Measurements from ENCODE around the gene TRIM43B.
"Not testable (repeated sequence)": the region's sequence is repeated elsewhere in the genome, so short reads cannot be mapped to it uniquely, and the experiment has no call there.

TRIM43B gene

DNA sequence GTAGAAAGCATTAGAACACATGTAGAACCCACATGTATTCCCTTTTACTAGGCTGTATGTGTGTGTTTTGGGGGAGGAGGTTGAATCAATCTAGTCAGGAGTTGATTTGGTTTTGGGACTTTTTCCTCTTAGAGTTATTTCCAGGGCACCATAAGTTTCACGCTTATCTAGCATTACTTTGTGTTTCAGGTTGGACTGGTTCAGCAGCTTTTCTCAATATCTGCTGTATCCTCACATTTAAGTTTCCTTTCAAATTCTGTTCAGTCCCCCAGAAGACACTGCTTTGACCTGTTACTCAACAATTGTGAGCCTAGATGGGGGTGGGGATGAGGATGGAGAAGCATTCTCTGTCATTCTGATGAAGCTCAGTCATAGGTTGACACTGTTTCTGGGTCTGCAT, 7.5 kb upstream of the TRIM43B start:
- not testable (repeated sequence) for H3K27ac ChIP-seq (ENCODE audit: low read depth, low read length); H3K4me3 ChIP-seq (ENCODE audit: low read depth in 1 of 2, low read length in 2 of 2); H3K36me3 ChIP-seq (ENCODE audit: insufficient read depth, low read length); H3K9ac ChIP-seq (ENCODE audit: low read length); H3K4me1 ChIP-seq (ENCODE audit: insufficient read depth, low read length); H3K9me3 ChIP-seq (ENCODE audit: low read length); H3K27me3 ChIP-seq (ENCODE audit: control insufficient read depth in 1 of 2, insufficient read depth in 2 of 2, low read length in 2 of 2)

DNA sequence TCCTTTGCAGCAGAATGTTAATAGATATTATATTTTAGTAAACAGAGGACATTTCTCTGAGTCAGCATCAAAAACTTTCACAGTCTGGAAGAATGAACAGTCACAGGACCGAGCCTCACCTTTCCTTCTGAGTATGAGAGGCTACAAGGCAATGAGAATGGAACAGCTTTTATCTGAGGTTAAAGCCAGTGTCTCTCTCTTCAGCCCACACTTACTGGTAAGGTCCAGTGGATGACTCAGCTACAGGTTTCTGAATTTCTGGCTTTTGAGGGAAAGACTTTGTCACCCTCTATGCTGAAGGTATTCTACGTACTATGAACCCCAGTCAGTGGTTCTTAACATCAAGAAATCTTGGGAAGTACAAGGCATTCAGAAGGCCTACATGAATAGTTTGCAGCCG, 9.5 kb downstream of the TRIM43B start:
- not testable (repeated sequence) for H3K9me3 ChIP-seq (ENCODE audit: low read length); H3K36me3 ChIP-seq (ENCODE audit: insufficient read depth, low read length); H3K4me3 ChIP-seq (ENCODE audit: low read depth in 1 of 2, low read length in 2 of 2); H3K9ac ChIP-seq (ENCODE audit: low read length); H3K4me1 ChIP-seq (ENCODE audit: insufficient read depth, low read length); H3K27me3 ChIP-seq (ENCODE audit: control insufficient read depth in 1 of 2, insufficient read depth in 2 of 2, low read length in 2 of 2); H3K27ac ChIP-seq (ENCODE audit: low read depth, low read length)

DNA sequence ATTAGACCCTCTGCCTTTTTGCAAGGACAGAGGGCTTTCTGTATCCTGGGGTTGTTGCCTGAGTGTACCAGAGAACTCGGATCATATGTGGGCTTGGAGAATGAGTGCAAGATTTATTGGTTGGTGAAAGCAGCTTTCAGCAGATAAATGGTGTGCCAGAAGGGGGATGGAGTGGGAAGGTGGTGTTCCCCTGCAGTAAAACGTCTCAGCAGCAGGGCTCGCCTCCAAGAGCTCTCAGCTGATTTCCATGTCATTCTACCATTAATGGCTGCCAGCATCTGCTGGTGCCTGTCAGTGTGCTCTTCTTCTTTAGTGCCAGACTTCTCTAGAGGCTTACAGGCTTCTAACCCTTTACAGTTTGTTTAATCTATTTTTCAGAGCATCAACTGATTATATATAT, 16.6 kb downstream of the TRIM43B start:
- H3K4me3 ChIP-seq (ENCODE audit: low read depth in 1 of 2, low read length in 2 of 2); H3K9me3 ChIP-seq (ENCODE audit: low read length); H3K4me1 ChIP-seq (ENCODE audit: insufficient read depth, low read length); H3K9ac ChIP-seq (ENCODE audit: low read length); H3K27ac ChIP-seq (ENCODE audit: low read depth, low read length); H3K36me3 ChIP-seq (ENCODE audit: insufficient read depth, low read length); H3K27me3 ChIP-seq (ENCODE audit: control insufficient read depth in 1 of 2, insufficient read depth in 2 of 2, low read length in 2 of 2): not testable (repeated sequence)

DNA sequence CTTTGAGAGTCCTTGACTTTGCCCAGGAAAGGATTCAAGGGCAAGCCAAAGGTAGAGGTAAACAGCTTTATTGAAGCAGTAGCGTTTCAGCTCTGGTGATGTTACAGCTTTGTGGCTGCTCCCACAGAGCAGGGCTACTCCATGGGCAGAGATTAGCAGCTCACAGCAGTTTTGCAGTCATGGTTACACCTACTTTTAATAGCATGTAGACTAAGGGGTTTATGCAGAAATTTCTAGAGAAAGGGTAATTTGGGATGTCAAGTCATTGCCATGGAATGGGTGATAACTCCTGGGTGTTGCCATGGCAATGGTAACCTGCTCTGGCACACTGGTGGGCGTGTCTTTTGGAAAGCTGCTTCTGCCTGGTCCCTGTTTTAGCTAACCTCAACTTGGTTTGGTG, 18.0 kb downstream of the TRIM43B start:
- H3K4me1 ChIP-seq (ENCODE audit: insufficient read depth, low read length), result not testable (repeated sequence)

DNA sequence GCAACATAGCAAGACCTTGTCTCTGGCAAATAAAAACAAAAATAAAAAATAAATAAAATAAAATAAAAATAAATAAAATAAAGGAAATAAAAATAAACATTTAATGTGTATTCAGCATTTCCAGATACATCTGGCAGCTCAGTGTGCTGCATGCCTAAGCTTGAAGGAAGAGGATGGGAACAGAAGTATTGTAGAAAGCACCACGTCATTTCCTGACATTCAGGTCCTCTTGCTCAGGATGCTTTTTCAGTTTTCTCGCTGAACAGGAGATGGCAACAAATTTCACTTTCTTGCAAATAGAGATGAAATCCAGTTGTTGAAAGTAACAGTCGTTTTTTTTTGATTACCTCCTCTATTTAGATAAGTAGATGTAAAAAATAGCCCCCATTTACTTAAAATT, 21.3 kb downstream of the TRIM43B start:
- H3K36me3 ChIP-seq (ENCODE audit: insufficient read depth, low read length); H3K27ac ChIP-seq (ENCODE audit: low read depth, low read length); H3K9me3 ChIP-seq (ENCODE audit: low read length); H3K4me1 ChIP-seq (ENCODE audit: insufficient read depth, low read length); H3K4me3 ChIP-seq (ENCODE audit: low read depth in 1 of 2, low read length in 2 of 2); H3K9ac ChIP-seq (ENCODE audit: low read length); H3K27me3 ChIP-seq (ENCODE audit: control insufficient read depth in 1 of 2, insufficient read depth in 2 of 2, low read length in 2 of 2): not testable (repeated sequence)

More for the DNA sequence above, 18.0 kb downstream of the TRIM43B start:
- not testable (repeated sequence) for H3K9me3 ChIP-seq (ENCODE audit: low read length); H3K4me3 ChIP-seq (ENCODE audit: low read depth in 1 of 2, low read length in 2 of 2); H3K9ac ChIP-seq (ENCODE audit: low read length); H3K36me3 ChIP-seq (ENCODE audit: insufficient read depth, low read length); H3K27ac ChIP-seq (ENCODE audit: low read depth, low read length); H3K27me3 ChIP-seq (ENCODE audit: control insufficient read depth in 1 of 2, insufficient read depth in 2 of 2, low read length in 2 of 2)

DNA sequence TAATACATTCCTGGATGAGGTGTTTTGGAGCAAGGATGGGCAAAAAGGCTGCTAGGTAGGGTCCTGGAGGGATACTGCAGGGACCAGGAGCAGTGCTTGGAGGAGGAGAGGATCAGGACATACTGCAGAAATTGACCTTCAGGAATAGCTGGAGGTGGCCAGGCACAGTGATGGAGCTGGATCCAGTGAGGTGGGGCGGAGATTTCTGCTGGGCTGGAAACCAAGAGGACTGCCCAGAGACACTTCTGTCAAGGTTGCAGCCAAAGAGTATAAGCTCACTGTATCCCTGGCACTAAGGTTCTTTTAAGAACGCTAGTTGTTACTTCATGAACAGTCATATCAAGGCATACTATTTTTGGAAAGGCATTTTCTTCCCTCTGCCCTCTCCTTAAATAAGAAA, 39.2 kb downstream of the TRIM43B start:
- H3K27ac ChIP-seq (ENCODE audit: low read depth, low read length); H3K27me3 ChIP-seq (ENCODE audit: control insufficient read depth in 1 of 2, insufficient read depth in 2 of 2, low read length in 2 of 2); H3K4me1 ChIP-seq (ENCODE audit: insufficient read depth, low read length); H3K4me3 ChIP-seq (ENCODE audit: low read depth in 1 of 2, low read length in 2 of 2); H3K9ac ChIP-seq (ENCODE audit: low read length); H3K9me3 ChIP-seq (ENCODE audit: low read length); H3K36me3 ChIP-seq (ENCODE audit: insufficient read depth, low read length): not testable (repeated sequence)

DNA sequence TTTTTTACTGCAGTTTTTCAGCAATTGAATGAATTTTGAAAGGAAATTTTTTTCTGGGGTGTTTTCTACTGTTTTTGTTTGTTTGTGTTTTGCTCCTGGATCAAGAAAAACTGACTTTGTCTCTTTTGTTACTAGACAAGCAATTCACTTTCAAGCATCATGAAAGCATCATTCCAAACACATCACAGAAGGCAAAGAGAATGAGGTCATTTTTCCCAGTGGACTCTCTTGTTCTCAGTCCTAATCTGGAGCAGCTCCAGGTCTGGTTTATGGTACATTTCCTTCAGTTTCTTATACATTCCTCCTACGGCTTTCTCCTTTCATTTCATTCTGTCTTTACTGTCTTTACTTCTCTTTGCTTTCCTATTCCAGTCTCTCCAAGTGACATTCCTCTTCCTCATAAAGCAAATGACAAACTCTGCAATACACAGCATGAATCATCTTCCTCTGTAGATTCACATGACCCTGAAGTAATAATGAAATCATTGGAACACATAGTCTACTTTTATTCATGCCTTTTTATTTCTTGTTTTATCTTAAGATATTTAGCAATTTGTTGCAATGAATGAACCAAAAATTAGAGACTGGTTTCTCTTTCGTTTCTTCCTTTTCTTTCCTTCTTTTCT, 42.0 kb downstream of the TRIM43B start:
- H3K27me3 ChIP-seq (ENCODE audit: control insufficient read depth in 1 of 2, insufficient read depth in 2 of 2, low read length in 2 of 2); H3K27ac ChIP-seq (ENCODE audit: low read depth, low read length); H3K4me1 ChIP-seq (ENCODE audit: insufficient read depth, low read length); H3K36me3 ChIP-seq (ENCODE audit: insufficient read depth, low read length); H3K9me3 ChIP-seq (ENCODE audit: low read length); H3K9ac ChIP-seq (ENCODE audit: low read length); H3K4me3 ChIP-seq (ENCODE audit: low read depth in 1 of 2, low read length in 2 of 2): not testable (repeated sequence)

DNA sequence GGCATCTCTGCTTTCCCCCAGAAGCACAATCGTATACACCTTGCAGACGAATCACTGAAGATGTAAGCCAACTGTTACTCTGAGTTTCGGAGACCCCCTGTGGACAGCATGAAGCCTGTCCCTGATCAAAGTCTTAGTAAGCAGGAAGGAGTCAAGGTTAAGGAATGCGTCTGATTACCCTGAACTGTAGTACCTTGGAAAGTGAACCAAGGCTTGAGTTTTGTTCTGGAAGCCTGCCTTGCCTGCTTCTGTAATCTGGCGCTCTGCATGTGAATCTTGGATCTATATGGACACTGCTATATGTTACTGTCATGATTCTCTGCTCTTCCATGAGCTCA, 48.7 kb downstream of the TRIM43B start:
- H3K27ac ChIP-seq (ENCODE audit: low read depth, low read length); H3K4me1 ChIP-seq (ENCODE audit: insufficient read depth, low read length); H3K36me3 ChIP-seq (ENCODE audit: insufficient read depth, low read length); H3K9me3 ChIP-seq (ENCODE audit: low read length); H3K27me3 ChIP-seq (ENCODE audit: control insufficient read depth in 1 of 2, insufficient read depth in 2 of 2, low read length in 2 of 2); H3K4me3 ChIP-seq (ENCODE audit: low read depth in 1 of 2, low read length in 2 of 2); H3K9ac ChIP-seq (ENCODE audit: low read length): not testable (repeated sequence)

DNA sequence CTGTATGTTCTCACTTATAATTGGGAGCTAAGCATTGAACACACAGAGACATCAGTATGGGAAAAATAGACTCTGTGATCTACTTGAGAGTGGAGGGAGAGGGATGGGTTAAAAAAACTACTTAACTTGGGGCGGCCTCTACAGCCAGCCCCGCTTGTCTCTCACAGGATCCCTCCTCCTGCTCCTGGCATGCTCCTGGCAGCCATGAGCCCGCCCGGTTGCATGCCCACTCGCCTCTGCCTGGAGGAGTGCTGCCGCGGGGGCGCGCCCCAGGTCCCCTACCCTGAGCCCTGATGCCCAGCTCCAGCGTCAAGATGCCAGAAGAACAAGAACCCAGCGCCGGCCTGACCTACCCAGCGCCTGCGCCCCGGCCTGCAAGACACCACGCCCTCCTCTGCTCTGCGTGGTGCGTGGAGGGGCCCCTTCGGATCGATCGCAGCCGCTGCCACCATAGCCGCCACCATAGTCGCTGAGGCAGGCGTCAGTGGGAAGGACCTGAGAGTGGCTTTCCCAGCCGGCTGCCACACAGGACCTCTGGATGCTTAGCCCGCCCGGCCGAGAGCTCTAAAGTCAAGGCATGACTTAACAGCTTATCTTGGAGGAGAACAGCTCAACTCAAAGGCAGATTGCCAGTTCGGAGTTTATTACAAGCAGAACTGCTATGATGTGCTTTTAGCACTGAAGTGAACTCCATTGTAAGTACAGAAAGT, 49.2 kb downstream of the TRIM43B start:
- H3K27me3 ChIP-seq (ENCODE audit: control insufficient read depth in 1 of 2, insufficient read depth in 2 of 2, low read length in 2 of 2); H3K4me3 ChIP-seq (ENCODE audit: low read depth in 1 of 2, low read length in 2 of 2); H3K9me3 ChIP-seq (ENCODE audit: low read length); H3K4me1 ChIP-seq (ENCODE audit: insufficient read depth, low read length); H3K36me3 ChIP-seq (ENCODE audit: insufficient read depth, low read length); H3K27ac ChIP-seq (ENCODE audit: low read depth, low read length); H3K9ac ChIP-seq (ENCODE audit: low read length): not testable (repeated sequence)

DNA sequence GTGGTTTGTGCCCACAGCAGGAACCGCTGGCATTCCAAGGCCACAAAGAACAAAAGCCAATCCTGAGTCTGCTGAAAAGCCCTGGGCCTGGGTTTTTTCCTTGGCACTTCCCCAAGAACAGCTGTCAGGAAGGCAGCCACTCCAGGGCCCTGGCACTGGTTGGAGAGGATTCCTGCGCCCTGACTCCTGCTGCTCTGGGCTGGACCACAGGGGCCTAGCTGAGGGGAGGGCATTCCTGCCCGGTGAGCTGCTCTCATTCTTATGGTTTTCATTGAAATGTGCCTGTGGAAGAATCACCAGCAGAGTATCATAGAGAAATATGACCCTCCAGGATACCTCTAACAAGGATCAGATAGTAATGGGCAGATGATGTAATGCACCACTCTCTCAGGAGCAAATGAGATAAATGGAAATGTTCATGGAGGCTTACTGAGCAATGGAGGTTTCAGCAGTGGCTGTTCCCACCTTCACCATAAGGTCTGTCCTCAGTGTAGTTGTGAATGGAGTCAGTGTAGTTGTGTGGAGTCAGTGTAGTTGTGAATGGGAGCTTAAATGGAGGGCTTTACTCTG, 50.0 kb downstream of the TRIM43B start:
- H3K27ac ChIP-seq (ENCODE audit: low read depth, low read length); H3K9me3 ChIP-seq (ENCODE audit: low read length); H3K27me3 ChIP-seq (ENCODE audit: control insufficient read depth in 1 of 2, insufficient read depth in 2 of 2, low read length in 2 of 2); H3K4me1 ChIP-seq (ENCODE audit: insufficient read depth, low read length); H3K36me3 ChIP-seq (ENCODE audit: insufficient read depth, low read length); H3K9ac ChIP-seq (ENCODE audit: low read length); H3K4me3 ChIP-seq (ENCODE audit: low read depth in 1 of 2, low read length in 2 of 2): not testable (repeated sequence)

DNA sequence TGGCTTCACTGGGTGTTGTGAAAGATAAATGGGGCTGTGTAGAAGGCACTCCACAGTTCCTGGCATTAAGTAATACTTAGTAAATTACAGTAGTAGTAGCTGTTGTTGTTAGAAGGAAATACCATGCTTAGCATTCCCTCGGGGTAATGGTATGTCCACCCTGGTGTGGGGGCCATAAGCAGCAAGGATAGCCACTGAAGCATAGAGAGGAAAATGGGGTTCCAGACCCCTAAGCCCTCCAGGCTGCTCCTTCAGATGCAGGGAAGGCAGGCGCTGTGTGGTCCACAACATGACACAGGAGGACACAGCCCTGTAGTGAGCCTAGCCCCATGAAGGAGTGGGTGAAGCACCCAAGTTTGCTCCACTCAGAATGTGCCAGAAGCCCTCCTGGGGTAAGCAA, 50.6 kb downstream of the TRIM43B start:
- H3K27ac ChIP-seq (ENCODE audit: low read depth, low read length); H3K27me3 ChIP-seq (ENCODE audit: control insufficient read depth in 1 of 2, insufficient read depth in 2 of 2, low read length in 2 of 2); H3K4me1 ChIP-seq (ENCODE audit: insufficient read depth, low read length); H3K9me3 ChIP-seq (ENCODE audit: low read length); H3K9ac ChIP-seq (ENCODE audit: low read length); H3K36me3 ChIP-seq (ENCODE audit: insufficient read depth, low read length); H3K4me3 ChIP-seq (ENCODE audit: low read depth in 1 of 2, low read length in 2 of 2): not testable (repeated sequence)

DNA sequence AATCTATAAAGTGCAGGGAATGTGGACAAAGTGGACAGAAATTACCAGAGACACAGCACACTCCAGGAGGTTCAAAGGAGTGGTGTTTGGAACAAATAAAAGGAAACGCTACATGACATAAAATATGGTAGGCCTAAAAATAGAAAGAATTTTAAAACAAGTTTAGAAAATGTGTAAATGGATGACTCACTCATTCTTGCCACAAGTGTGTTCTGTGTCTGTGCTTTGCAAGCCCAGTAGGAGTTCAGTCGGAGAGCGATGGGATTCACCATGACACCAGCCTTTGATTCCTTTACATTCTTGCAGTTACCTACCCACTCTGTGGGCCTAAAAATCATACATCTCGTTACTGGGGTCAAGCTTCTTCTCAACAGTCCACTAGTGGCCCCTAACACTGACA, 51.2 kb downstream of the TRIM43B start:
- not testable (repeated sequence) for H3K9me3 ChIP-seq (ENCODE audit: low read length); H3K4me3 ChIP-seq (ENCODE audit: low read depth in 1 of 2, low read length in 2 of 2); H3K27me3 ChIP-seq (ENCODE audit: control insufficient read depth in 1 of 2, insufficient read depth in 2 of 2, low read length in 2 of 2); H3K36me3 ChIP-seq (ENCODE audit: insufficient read depth, low read length); H3K4me1 ChIP-seq (ENCODE audit: insufficient read depth, low read length); H3K9ac ChIP-seq (ENCODE audit: low read length); H3K27ac ChIP-seq (ENCODE audit: low read depth, low read length)

All from muscle layer of colon (tissue), 2 donors.